NCI-H2171 treated with DMSO at 0.1 percent for 48 hours (cell line): ENCODE measurements around the gene CCDC149.
A peak's percentile ranks its signal among the peaks of the same experiment; 100 is the strongest.

Source experiments
- DNase-seq: peaks from one replicate; lab custom pipeline; 2025; lab: John Stamatoyannopoulos, UW

Gene CCDC149

DNA sequence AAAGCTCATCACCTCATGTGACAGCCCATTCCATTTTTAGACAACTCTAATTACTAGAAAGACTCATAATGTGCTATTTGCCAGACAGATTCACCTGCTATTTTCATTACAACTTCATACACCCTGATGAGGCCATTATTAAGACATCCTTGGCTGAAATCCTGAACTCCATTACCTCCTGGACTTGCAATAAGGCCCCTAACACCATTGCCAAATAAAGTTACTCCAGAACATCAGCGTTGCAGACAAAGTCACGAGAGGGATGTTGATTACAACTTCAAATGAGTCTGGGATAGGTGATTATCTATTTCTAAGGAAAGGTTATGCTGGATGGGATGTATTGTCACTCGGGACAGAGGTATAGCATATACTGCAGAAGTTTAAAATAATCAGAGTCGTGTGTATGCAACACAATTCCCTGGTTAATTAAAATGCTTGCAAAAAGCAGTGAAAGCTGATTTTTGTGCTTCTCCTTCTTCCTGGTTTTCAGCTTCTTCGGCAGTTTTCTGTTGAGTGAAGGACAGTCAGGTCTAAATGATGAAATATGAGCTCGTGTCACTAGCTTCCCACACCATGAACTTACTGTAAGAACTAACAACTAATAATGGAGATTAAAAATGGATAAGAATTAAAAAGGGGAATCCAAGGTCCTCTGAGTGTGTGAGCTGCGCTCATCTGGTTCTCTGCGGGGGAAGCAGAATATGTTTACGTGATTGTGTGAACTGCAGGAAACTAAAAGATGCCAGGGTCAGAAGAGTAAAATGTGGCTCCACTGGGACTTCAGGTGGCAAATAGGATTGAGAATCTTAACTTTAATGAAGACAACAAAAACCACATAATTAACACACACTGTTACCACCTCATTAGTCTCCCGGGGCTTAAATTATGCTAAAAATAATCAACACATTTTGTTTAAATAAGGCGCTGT lies 135.0 kb downstream of the CCDC149 start:
- no peak for DNase-seq

DNA sequence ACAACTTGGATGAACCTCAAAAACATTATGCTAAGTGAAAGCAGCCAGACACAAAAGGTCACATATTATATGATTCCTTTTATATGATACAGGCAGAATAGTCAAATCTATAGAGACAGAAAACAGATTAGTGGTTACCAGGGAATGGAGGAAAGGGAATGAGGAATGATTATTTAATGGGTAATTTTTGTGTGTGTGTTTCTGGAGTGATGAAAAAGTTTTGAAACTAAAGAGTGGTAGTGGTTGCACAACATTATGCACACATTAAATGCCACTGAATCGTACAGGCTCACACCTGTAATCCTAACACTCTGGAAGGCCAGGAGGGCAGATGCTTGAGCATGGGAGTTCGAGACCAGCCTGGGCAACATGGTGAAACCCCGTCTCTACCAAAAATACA lies 137.1 kb downstream of the CCDC149 start:
- DNase-seq: no peak

DNA sequence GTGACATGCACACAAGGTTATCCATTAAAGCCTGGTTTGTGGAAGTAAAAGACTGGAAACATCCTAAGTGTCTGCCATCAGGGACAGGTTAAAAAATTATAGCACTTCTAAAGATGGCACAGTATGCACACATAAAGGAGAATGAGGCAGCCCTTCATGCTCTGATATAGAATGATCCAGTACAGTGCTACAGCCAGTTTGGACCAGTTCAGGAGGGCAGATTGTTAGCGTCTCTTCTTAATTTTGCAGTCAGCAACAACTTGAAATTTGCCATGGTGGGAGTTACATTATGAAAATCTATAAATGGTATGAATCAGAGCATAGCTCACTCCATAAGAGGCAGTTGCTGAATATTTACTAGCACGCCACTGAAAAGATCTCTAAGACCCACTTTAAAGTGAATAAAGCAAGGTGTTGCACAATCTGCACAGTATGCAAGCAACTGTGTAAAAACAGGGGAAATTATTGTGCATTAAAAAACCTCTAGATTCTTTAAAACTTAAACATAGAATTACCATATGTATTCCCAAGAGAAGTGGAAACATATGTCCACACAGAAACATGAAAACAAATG lies 137.7 kb downstream of the CCDC149 start:
- no peak for DNase-seq

DNA sequence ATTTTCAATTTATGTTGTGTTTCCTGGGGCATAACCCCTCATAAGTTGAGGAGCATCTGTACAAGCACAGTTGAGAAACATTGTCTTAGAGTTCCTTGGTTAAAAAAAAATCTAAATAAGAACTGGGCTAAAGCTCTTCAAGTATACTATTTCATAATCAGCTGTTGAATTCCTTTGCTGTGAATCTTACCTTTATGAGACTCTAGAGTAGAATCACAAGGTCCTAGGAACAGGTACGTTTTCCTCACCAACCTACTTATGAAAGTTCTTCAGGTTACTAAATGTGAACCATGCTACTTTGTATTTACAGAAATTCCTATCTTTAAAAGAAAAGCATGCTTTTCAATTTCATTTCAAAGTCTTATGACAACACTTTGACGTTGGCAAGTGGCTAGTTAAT lies 138.4 kb downstream of the CCDC149 start:
- DNase-seq: no peak

DNA sequence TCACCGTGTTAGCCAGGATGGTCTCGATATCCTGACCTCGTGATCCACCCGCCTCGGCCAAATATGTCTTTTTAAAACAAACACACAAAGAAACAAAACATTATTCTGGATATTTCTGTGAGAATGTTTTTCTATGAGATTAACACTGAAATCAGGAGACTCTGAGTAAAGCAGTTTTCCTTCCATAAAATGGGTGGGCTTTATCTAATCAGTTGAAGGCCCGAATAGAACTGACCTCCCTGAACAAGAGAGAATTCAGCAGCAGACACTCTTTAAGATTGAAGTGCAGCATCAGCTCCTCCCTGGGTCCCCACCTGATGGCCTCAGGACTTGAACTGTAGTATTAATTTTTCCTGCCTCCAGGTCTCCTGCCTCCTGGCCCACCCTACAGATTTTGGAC lies 139.9 kb downstream of the CCDC149 start:
- no peak for DNase-seq

DNA sequence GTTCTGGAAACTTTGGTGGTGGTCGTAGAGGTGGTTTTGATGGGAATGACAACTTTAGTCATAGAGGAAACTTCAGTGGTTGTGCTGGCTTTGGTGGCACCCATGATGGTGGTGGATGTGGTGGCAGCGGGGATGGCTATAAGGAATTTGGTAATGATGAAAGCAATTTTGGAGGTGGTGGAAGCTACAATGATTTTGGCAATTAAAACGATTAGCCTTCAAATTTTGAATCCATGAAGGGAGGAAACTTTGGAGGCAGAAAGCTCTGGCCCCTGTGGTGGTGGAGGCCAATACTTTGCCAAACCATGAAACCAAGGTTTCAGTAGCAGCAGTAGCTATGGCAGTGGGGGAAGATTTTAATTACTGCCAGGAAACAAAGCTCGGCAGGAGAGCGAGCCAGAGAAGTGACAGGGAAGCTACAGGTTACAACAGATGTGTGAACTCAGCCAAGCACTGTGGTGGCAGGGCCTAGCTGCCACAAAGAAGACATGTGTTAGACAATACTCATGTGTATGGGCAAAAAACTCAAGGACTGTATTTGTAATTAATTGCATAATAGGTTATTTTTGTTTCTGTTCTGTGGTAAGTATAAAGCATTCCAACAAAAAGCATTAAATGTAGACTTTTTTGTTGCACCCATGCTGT lies 140.7 kb downstream of the CCDC149 start:
- peak; percentile 3 for DNase-seq

DNA sequence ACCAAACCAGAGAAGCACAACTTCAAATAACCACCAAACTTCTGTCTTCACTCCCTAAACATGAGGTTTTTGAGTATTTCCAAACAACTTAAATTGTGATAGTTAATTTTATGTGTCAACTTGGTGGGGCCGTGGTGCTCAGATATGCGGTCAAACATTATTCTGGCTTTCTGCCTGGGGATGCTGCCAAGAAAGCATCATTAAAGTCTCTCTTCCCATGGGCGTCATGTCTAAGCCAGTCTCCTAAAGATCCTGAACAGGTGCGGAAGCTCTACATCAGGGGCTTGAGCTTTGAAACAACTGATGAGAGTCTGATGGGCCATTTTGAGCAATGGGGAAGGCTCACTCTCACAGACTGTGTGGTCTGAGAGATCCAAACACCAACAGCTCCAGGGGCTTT lies 141.6 kb downstream of the CCDC149 start:
- no peak for DNase-seq

DNA sequence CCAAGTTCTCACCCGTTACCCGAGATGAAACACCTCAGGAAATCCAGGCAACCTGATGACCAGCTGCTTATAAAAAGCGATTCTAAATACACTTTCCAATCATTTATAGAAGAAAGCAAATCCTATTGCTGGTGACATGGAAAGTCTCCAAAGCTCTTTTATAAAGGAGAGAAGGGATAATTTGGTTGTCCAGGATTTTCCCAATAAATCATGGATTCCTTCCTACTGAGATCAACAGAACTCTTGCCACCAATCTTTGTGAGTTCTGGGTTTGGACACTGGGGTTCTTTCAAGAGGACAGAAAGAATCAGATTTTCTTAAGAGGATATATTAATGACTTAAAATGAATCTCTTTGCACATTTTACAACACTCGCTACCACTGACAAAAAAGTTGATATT lies 142.2 kb downstream of the CCDC149 start:
- DNase-seq: no peak

DNA sequence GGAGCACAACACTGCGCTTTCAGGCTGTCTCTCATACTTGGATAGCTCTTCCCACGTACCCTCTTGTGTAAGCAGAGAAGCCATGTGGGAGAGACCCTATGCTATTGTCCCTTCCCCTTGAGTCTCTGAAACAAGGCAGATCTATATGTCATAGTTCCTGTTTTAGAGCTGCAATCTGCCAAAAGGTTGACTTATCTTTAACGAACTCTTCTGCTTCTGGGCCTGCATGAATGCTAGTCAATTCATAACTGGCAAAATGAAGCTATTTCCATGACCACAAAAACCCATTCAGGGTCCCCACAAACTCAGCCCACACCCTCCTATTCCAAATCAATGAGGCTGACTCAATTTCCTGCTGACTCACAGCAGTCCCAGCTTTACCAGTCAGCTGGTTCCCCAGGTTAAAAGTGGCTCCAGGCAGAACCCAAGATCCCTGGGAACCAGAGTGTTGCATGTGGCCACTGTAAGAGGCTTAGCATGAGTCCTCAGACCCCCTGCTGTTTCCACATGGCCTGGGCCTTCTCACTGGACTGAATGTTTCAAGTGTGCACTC lies 142.7 kb downstream of the CCDC149 start:
- no peak for DNase-seq

DNA sequence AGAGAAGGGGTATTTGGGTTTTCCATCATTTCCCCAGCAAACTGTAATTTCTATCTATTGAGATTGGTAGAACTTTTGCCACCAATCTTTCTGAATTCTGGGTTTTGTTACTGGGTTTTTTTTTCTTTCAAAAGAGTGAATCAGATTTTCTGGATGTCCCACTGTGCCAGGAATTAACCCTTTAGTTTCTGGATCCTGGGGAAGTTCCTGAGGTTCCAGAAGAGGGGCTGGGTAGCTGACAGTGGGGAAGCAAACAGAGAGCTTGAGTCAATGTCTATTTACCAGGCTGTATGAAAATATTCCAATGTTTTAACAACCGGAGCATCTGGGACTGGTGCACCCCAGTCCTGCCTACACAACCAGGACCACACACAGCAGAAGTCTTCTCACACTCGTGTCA lies 143.3 kb downstream of the CCDC149 start:
- DNase-seq: no peak

DNA sequence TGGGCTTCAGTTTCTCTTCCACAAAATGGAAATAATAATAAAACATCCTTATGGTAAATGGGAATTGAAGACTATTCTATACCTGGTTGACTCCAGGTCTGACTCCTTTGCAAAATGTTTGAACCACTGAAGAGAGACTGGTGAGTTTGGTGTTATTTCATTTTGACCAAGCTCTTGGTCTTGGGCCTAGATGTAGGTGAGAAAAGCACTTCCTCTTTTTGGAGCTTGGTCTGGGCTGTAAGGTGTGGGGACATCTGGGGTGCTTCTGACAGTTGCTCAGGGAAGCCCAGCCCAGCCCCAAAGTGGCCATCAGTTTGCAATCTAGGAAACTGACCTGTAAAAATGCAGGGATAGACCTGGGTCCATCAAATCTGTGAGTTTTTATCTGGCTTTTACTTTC lies 144.2 kb downstream of the CCDC149 start:
- DNase-seq: no peak

DNA sequence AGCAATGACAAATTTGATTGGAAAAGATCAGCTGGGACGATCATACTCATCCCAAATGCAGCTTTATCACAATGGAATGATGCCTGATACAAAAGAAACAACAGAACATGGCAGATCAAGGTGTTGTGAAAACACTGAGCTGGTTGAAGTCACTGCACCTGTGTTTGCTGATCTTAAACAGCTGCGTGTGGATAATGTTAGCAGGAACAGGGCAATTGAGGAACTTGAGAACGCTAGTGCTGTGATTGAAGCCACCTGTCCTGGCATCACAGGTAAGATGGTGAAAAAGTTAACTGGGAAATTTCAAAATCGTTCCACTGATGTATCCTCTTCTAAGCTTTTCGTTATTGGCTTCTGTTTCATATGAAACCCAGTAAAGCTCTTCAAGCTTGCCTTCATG lies 144.8 kb downstream of the CCDC149 start:
- DNase-seq: peak; percentile 36

DNA sequence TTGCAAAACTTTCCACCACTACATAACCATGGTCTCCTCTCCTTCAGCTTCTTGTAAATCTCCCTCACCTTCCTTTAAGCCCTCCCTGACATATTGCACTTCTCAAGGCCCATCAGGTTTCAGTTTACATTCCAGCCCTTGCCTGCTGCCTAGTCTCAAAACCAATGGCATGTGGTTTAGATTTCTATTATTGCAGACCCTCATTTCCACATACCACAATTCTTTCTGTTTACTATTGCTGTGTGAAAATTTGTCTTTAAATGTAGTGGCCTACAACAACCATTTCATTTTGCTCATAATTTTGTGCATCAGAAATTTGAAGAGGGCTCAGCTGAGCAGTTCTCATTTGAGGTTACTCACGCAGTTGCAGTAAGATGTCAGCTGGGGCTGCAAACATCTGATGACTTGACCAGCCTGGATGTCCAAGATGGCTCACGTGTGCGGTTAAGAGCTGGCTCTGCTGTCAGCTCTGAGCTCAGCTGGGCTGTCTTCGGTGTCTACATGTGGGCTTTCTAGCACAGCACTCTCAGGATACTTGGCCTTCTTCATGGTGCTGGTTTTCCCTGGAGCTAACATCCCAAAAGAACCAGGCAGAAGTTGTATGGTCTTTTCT lies 147.4 kb downstream of the CCDC149 start:
- no peak for DNase-seq

DNA sequence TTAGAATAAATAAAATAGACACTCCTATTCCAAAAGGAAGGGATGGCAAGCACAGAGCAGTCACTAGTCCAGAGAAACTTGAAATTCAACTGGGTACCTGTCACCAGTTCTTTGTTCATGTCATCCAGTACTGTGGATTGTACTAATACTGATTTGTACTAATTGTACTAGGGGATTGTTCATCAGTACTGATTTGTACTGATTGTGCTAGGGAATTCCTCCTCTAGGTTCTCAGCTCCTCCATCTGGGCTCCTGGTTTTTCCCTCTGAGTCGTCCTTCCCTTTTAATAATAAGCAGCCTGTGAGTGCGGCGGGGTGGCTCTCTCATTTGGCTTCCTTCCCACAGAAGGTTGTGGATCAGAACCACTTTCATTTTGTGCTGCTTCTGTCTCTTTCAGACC lies 148.5 kb downstream of the CCDC149 start:
- no peak for DNase-seq

DNA sequence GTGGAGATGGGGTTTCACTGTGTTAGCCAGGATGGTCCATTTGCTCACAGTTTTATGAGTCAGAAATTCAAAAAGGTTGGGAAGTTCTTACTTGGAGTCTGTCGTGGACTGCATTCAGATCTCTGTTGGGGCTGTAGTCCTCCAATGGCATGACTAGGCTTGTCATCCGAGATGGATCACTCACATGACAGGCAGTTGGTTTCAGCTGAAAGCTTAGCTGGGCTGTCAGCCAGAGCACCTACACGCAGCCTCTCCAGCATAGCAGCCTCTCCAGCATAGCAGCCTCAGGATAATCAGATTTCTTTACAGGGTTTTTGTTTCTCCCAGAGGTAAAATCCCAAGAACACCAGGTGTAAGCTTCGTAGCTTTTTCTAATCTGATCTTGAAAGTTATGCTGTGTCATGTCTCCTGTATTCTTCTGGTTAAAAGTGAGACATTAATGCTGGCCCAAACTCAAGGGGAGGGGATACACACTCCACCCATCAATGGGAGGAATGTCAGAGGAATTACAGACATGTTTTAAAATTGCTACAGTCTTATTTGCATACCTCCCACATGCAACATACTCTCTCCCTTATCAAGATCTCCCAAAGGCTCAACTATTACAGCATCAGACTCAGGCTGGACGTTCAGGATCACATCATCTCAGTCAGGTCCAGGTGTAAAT lies 149.1 kb downstream of the CCDC149 start:
- DNase-seq: peak; percentile 80
